ENCODE results near the gene MTMR1.

The MTMR1 gene

GRCh38 chrX:150697641-150698040 lies 4.4 kb downstream of the MTMR1 start:
- no peak for DNase-seq

- no peak for DNase-seq
These were observed 5.8 kb downstream of the MTMR1 start for GRCh38 chrX:150698981-150699380.

DNA sequence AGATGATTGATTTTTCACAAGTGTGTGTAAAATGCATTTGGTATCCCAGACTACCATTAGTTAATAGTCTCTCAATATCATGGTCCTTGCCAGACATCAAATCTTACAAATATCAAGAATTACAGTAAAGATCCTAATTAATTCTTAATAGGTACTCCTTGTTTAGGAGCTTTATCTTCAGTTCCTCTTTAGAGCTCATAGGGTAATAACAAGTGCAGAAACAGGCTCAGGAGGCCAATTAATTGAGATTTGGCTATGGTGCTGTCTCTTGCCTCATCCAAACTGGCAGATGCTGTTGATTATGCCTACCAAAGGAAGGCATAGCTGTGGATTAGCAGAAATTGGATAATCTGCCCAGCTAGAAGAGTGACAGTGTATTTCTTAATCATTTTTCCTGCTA lies 6.9 kb downstream of the MTMR1 start:
- no peak for DNase-seq

DNA sequence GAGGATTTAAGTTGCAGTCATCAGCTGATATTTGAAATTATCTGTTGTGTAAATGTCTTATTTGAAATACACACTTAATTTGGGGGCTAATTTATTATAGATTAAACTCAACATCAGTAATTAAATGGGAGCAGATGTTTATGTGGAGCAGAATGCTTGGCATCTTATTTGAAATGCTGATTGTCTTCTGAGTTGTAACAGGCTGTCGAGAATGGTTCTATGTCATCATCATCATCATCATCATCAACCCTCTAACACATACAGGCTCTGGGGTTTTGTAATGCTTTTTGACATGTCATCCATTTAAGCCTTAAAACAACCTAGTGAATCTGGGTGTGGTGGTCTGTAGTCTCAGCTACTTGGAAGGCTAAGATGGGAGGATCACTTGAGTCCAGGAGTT lies 8.2 kb downstream of the MTMR1 start:
- no peak for DNase-seq

DNA sequence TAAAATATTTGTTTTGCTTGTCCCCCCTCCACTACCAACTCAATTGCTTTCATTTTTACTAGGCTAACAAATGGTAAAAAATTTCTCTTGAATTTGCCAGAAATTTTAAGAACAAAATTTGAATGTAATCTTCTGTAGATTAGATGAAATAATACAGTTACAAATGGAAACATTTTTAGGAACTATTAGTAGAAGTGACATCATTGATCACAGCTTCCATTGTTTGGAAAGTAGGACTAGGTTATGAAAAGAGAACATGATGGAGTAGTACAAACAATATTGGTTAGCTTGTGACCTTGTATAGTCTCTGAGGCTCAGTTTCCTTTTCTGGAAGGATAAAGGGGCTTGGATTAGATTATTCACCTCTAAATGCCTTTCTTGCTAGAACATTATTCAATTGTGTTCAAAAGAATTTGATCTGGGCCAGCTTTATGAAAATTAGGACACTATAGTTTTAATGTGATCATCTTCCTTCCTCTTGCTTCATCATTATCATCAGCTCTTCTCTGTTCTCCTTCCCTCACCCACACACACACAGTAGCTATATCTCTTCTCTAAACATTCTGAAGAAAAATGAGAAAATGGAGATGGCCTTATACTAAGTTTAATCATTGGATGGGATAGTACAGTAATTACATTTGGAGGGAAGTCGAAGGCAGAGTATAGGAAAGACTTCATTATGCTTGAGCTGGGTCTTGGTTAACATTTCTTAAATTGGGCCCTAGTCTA lies 9.9 kb downstream of the MTMR1 start:
- DNase-seq = no peak

DNA sequence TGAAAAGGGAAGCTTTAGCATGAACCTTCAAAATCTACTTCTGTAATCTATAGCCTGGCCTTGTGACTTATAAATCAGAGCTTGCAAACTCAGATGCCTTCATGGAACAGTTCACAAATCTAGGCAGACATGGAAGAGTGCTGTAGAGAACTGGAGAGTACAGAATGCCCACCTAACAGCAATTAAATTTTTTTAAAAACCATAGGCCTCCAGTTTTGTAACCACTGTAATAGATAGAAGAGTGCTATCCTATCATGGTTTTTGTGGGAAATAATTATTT lies 10.4 kb downstream of the MTMR1 start:
- DNase-seq = no peak

DNA sequence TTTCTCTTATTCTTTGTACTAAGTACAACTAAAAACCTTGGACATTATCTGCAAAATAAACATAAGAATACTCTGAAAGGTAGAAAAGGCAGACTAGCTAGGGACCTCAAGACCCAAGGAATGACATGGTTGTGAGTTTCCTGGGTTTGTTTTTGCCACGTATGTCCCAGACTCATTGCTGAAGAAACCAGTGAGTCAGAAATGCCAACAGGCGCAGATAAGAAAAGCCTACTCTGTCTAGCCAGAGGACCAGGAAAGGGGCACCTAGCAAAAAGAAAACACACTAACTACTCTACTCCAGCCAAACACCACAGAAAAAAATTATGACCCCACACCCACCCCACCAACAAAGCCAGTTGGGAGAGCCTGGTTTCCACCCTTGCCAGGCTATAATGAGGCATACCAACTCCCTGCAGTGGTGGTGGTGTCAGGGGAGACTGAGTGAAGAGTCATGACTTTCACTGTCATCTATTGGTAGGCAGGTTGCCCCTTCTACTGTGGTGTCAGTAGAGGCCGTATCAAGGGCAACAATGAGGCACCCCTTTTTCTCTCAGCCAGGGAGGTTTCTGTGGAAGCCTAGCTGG lies 10.9 kb downstream of the MTMR1 start:
- no peak for DNase-seq

DNA sequence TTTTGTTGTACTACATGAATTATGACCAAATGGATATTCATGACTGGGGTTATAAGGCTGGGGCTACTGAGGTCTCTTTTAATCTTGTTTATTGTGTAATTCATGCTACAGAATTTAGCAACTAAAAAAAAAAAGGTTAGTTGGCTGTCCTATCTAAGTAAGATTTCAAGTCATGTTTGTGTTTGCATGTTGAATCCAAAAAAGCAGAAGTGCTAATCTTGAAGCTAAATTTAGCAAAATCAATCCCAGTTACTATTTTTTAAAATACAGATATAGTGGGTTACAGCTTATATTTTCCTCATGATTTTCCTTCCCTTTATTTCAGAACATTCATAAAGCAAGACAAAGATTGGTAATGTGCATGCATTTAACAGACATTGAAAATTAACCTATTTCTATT lies 19.4 kb downstream of the MTMR1 start:
- DNase-seq = no peak

DNA sequence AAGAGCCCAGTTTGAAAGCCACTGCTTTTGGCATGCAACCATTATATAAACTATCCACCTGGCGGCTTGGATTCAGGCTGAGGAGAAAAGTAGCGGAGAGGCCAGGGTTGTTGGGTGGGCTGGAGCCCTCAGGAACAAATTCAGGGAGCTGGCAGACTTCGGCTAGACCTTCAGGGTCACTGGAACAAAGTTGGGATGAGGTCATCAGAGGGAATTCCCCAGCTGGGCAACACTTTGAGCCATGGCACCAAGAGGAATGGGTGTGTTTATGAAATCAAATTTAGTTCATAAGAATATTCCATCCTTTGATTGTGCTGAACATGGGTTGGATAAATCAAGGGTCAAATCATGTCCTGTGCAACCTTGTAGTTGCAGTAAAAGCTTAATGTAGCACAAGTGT lies 22.0 kb downstream of the MTMR1 start:
- DNase-seq = no peak

DNA sequence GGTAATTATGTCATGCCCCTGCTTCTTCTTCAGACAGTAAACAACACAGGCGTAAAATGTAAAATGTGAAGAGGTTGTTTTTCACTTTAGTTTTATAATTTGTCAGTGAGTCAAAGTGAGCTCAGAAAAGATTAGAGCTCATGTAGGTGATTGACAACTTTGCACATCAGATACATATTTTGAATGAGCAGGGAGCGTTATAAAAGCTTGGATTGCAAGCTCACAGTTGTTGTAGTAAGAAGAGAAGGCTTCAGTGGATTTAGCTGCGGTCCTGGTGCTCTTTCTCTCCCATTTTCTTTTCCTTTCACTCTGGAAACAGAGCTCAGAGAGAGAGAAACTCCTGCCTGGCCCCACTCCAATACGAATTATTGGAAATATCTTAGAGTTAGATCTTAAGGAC lies 26.4 kb downstream of the MTMR1 start:
- no peak for DNase-seq

GRCh38 chrX:150729956-150730355 lies 36.8 kb downstream of the MTMR1 start:
- no peak for DNase-seq

DNA sequence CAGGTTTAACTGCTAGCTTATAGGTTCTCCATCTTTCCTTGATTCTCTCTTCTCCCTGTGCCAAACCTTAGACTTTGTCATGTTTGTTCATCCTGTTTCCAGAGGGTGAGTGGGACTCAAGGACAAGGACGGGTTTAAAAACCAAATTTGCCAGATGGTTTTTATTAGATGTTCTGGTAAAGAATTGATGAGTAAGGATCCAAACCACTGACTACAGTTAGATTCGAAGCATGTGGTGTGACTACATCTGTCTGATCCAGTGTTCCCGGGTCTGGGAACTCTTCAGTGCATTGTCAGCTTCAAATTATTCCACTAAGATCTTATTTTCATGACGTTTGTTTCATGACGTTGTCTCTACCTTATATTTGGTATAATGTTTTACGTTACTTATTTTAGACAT lies 37.5 kb downstream of the MTMR1 start:
- no peak for DNase-seq

GRCh38 chrX:150731795-150732194 lies 38.6 kb downstream of the MTMR1 start:
- no peak for DNase-seq

DNA sequence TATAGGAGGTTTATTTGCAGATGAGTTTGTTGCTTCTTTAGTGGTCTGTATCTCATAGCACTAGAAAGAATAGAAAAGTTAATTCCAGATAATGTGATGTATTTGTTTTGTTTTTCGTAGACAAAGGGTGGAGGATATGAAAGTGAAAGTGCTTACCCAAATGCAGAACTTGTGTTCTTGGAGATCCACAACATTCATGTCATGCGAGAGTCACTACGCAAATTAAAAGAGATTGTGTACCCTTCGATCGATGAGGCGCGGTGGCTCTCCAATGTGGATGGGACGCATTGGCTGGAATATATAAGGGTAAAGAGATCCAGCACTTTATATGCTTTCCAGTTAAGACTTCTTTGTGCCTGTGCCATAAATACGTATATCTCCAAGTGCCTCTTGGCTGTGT lies 43.3 kb downstream of the MTMR1 start:
- no peak for DNase-seq

DNA sequence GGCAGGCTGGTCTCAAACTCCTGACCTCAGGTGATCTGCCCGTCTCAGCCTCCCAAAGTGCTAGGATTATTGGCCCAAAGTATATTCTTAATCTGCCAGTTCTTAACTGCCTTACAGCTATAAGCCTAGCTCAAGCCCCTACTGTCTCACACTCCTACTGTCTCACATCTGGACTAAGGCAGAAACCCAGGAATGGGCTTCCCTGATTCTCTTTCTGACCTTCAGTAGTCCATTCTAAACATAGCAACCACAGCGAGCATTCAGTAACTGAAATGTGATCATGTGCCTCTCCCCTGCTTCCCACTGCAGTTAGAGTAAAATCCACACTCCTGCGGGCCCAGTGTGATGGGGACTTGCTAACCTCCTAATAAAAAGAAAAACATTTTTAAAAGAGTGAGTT lies 58.9 kb downstream of the MTMR1 start:
- no peak for DNase-seq

GRCh38 chrX:150753357-150753756 lies 60.2 kb downstream of the MTMR1 start:
- no peak for DNase-seq

DNA sequence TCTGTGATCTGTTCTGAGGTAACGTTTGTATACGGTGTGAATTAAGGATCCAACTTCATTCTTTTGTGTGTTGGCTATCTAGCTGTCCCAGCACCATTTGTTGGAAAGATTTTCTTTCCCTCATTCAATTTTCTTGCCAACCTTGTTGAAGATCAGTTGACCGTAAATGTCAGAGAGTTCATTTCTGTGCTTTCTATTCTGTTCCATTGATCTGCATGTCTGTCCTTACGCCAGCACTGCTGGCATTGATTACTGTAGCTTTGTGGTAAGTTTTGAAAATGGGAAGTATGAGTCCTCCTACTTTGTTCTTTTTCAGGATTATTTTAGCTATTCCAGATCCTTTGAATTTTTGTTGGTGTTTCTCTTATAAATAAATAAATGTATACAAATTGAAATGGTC lies 60.8 kb downstream of the MTMR1 start:
- no peak for DNase-seq

- no peak for DNase-seq
These were observed 64.2 kb downstream of the MTMR1 start for GRCh38 chrX:150757371-150757770.

- DNase-seq = no peak
These were observed 66.6 kb downstream of the MTMR1 start for GRCh38 chrX:150759568-150760416.

- no peak for DNase-seq
These were observed 68.1 kb downstream of the MTMR1 start for GRCh38 chrX:150761176-150761818.

GRCh38 chrX:150761819-150762216 lies 68.6 kb downstream of the MTMR1 start:
- DNase-seq = no peak

DNA sequence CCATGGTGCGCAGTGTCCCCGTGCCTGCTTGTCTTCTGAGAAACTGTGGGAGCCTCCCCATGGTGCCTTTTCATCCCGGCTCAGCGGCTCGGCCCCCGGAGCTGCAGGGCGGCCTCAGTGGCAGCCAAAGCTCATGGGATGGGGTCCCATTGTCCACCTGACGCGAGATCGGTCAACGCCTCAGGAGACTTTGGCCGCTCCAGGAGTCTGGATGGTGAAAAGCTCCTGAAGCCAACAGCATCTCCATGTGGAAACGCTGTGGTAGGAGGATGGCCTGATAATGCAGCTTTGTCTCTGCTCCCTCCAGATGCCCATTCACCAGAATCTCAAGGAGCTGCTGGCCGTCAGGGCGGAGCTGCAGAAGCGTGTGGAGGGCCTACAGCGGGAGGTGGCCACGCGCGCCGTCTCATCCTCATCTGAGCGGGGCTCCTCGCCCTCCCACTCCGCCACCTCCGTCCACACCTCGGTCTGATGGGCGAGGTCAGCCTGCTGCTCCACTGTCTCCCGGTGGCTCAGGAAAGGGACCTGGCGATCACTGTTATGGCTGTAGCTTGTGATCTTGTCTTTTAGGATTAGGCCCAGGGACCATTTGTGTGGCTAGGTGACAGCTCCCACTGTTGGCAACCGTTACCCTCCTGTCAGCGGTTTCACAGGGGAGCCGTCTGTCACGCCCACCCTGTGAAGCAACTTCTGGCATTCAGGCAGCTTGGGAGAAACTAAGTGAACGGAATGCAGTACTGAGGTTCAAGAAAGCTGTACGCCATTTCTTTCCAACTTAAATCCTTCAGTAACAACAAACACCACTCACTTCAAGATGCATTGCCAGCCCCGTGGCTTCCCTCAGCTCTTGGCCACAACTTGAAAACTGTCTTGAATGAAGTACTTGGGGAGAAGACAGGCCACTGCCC lies 69.3 kb downstream of the MTMR1 start:
- no peak for DNase-seq

DNA sequence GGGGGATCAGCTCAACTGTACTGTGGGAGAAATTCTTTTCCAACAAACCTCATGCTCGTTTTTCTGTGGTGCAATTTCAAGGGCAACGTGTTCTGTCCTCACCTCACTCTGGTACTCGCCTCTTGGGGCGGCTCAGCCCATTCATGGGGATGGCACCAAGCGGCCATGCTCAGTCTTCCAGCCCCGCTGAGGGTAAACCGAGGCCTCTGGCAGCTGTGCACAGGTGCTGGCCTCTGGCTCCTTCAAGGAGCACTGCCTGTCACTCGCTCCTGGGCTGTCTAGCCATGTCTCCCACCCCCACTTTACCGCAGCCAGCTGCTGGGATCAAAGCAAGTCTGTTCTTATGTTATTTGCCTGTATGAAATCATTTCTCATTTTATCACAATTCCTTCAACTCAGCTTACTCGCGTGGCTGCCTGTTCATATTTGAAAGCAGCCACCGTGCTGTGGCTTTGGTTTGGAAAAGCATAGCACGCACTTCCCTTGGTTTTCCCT lies 70.2 kb downstream of the MTMR1 start:
- DNase-seq = no peak

All from activated effector memory CD4-positive, alpha-beta T cell treated with Interleukin-2 at 50 U/mL for 16 hours (primary cell).